Activated naive CD4-positive, alpha-beta T cell treated with anti-CD3 and anti-CD28 coated beads, Interleukin-2, amount 50 U/mL, for 16 hours (primary cell): ENCODE data around the gene SNAP25.

Experiments
- DNase-seq: peaks from one replicate; pipeline ENCODE4 v3.0.0-alpha.2; 2020

SNAP25 gene

GRCh38 chr20:10264166-10264558, 45.5 kb downstream of the SNAP25 start:
- DNase-seq = no peak

- DNase-seq = no peak
Observed at GRCh38 chr20:10268636-10269035, 50.0 kb downstream of the SNAP25 start.

DNA sequence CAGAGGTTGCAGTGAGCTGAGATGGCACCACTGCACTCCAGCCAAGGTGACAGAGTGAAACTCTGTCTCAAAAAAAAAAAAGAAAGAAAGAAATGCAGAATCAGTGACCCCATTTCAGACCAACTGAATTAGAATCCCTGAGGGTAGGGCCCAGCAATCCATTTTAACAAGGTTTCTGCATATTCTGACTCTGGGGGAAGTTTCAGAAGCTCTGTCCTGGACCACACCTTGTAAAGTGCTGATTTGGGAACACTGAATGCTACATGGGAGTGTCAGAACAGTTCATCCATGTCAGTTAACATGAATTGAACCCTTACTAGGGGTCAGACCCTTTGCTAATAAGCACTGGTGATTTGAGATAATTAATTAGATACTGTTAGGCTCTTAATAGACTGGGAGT, 52.0 kb downstream of the SNAP25 start:
- no peak for DNase-seq

DNA sequence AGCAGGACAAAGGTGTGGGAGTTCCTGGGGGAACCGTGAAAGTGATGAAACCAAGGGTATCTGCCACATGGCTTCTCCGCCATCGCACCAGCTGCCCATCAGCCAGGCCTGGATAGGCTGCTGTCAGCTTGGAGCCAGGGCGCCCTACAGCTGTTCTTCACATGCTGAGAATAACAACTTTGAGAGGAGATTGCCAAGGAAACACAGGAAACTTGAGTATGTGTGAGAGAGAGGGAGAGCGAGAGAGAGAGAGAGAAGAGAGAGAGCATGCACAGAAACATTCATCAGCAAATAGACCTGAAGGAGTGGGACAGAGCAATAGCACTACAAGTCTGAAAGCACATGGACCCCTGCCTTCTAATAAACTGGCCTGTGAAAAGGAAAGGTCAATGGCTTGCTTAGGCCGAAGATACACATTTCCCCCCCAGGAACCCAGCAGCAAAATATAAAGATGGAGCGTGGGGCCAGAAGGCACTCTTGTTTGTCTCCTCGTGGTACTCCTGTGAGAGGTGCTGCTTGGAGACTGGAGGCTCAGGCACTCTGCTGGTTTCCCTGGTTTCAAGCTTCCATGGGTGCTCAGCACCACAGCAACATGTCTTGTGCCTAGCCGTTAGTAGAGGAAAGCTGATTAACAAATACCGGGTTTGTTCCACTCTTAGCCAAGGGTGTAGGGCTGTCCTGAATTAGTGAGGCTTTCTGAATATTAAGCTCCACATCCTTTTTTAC, 53.0 kb downstream of the SNAP25 start:
- no peak for DNase-seq

DNA sequence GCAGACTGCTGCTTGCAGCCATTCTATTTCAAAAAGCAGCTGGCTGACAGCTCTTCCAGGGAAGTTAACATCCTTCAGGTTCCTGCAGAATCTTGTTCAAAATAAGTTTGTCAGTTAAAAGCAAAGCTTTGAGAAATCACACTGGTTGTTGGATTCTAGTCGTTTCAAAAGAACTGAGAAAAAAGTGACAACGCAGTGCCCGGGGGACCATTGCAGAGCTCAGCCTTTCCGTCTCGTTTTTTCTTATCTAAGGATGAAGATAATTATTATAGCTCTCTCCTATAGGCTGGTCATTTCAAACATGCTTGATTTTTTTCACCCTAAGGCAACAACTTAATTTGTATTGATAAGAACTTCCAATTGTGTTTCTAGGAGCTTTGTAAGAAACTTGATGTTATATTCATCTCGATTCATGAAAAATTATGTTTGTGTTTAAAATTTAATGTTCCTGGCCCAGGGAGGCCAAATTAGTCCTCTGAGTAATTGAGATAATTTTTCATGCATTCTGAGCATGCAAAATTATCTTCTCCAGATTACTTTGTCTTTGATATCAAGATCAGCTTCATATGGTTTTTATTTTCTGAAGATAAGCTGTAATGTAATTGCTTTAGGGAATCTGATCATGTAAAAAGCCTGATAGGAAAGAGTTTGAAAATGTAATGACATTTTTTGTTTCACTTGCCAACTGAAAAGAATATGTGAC, 58.4 kb downstream of the SNAP25 start:
- DNase-seq = no peak

GRCh38 chr20:10277616-10278015, 59.0 kb downstream of the SNAP25 start:
- no peak for DNase-seq

DNA sequence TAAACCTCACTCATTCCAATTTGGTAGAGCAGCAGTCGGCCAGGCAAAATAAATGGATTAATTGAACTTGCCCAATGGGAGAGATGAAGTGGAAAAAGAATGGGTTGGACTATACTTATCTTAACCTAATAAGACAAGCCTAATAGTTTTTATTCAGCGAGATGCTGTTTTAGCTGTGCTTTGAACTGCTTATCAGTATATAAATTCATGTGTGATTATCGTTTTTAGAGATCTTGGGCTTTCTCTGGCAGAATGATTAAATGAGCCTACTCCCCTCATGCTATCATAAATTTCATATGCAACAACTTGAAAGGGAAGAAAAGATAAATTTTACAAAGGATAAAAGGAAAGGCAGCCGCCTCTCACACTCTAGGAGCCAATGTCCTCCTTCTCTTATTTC, 59.8 kb downstream of the SNAP25 start:
- DNase-seq = no peak

GRCh38 chr20:10280018-10280908, 61.6 kb downstream of the SNAP25 start:
- no peak for DNase-seq

- no peak for DNase-seq
Observed at GRCh38 chr20:10281911-10282310, 63.3 kb downstream of the SNAP25 start.

DNA sequence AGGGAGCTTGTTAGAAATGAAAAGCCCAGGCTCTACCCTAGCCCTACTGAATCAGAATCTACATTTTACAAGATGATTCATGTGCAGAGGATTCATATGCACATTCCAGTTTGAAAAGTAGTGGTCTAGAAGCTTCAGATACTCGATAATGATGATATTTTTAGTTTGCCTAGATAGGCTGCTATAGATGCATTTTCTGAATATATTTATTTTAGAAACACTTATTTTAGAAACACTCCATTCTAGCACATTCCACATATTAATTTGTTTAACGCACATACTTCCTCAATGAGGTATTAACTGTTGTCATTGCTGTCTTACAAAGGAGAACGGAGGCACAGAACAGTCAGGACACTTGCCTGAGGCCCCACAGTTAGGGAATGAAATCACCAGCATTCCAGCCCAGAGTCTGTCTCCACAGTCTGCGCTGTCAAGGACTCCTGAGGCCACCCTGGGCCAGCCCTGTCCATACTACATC, 64.4 kb downstream of the SNAP25 start:
- DNase-seq = no peak

DNA sequence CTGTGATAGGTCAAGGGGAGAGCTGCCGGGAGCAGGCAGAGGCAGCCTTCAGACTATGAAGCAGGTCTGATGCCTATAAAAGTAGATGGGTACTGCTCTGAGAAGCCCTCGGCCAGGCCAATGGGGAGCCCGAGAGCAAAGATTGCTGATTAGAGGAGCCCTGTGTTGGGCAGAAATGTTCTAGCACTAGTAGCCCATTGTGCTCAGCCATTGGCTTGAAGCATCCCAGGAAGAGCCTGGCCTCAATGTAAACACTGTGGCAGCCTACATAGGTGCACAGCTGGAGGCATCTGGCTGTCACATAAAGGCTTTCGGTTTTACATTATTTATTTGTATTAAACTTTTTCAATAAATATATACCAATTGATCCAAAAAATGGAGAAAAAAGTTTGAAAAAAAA, 67.7 kb downstream of the SNAP25 start:
- DNase-seq = no peak

DNA sequence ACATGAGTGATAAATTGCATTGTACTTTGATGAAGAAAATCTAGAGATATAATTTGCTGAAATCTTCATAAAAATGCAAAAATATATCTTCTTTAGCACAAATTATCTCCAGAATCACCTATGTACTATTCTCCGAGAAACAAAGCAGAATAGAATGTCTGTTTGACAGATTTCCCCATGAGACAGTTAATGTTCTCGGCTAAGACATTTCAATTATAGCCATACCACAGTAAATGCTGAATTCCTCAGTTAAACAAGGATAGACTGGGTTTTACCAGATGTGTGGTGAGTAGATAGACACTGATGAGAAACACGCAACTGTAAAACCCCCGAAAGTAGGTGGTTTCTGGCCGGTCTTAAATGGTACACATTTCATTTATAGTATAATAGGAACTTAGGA, 69.8 kb downstream of the SNAP25 start:
- no peak for DNase-seq

GRCh38 chr20:10288954-10289646, 70.5 kb downstream of the SNAP25 start:
- DNase-seq = no peak

- DNase-seq = no peak
Observed at GRCh38 chr20:10291568-10292248, 73.1 kb downstream of the SNAP25 start.

DNA sequence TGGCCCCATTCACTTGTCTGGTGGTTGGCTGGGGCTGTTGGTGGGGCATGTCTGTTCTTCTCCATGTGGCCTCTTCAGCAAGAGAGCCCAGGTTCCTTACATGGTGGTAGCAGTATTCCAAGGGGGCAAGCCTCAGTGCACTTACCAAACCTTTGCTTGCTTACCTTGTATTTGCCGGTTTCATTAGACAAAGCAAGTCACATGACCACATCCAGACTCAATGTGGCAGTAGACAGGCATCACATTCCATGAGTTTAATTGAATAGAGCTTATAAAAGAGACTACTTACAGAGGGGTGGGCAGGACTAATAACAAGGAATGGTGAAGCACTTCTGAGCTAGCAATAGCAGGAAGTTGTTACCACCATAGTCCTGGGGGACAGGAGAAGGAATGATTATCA, 78.6 kb downstream of the SNAP25 start:
- DNase-seq = no peak

DNA sequence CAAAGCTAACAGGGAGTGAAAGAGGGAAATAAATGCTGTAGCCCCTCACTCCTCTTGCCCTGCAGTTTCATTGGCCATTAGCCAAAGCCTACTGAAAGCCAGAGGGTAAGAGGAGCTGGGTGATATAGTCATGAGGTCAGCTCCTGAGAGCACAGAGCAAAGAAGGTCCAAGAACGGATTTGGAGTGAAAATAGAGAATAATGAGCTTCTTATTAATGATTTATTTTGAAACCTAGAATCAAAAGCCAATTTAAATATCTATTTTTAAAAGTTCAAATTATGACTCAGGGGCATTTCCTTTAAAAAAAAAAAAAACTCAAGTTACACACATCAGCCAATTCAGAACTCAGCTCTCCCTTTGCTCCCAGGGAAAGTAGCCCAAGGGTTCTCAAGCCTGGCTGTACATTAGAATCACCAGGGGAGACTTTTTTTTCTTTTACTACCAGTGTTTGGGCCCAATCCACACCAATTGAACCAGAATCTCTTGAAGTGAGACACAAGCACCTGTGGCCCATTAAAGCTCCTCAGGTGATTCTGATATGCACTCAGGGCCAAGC, 79.1 kb downstream of the SNAP25 start:
- DNase-seq = no peak

DNA sequence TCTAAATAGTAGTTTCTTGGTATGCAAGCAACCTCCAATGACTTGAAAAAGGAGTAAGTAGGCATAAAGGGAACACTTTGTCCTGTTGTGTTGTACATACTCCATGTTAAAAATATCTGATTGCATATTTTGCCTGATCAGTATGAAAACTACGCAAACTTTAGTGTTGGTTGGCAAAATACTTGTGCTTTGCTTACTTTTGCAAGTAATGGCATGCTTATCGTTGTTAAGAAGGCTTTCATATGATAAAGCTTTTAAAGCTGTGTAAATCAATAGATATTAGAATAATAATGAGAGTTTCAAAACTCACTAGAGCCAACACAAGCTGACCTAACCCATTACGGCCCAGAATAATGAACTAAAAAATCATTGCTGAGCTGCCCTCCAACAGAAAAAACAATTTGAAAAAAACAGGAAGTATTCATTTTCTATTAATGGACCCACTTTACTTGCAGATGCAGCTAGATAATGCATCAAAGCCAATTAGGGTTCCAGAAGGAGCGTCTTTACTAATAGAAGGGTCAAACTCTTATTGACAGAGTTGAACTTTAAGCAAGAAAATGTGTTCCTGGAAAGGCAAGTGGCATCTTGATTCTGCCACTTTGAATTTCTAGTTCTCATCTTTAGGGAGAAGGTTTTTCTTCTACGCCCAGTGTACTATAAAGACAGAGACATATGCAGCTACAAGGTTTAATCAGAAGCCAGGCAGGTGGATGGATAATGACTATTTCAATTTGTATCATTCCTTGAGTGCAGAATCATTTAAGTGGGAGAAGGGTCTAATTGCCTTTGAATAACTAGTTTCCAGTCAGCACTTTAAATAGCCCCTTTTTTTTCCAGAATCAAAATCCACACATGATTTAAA, 82.2 kb downstream of the SNAP25 start:
- DNase-seq = no peak

- no peak for DNase-seq
Observed at GRCh38 chr20:10303852-10304251, 85.2 kb downstream of the SNAP25 start.

DNA sequence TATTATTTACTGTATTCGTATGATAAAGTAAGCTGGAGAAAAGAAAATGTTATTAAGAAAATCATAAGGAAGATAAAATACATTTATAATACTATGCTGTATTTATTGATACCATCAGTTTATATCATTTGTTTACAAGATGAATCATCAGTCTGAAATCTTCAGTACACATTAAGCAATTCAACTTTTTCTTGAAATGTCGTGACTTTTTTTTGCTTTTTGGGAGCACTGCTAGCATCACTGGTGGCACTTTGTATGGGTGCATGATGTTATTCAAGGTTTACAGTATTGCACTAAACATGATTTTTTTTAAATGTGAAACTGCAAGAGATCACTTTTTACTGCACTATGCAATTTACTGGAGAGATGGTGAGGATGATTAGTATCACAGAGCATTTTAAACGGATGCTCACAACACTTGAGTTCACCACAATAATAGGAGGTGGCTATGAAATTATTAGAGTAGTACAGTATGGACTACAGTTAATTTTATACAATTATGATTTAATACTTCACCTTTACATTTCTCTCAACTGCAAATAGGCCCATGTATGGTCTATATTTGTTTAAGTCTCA, 85.9 kb downstream of the SNAP25 start:
- DNase-seq = no peak
